GM18499 (cell line): ENCODE measurements around the gene CDC37.

ENCODE experiments used
- ATAC-seq: cut with Tn5 transposase; IDR thresholded peaks from one replicate; pipeline ENCODE4 v1.9.1; 2021; ENCODE audit warnings: moderate number of reproducible peaks; ENCODE audit not compliant: insufficient read depth, unreplicated experiment

CDC37 gene

GRCh38 chr19:10363789-10364281, 39.5 kb downstream of the CDC37 start:
- ATAC-seq = no peak

- ATAC-seq = no peak
These were observed 41.1 kb downstream of the CDC37 start for GRCh38 chr19:10362259-10362658.

GRCh38 chr19:10361569-10362011, 41.8 kb downstream of the CDC37 start:
- ATAC-seq = no peak

- ATAC-seq = no peak
These were observed 46.9 kb downstream of the CDC37 start for GRCh38 chr19:10356431-10356830.

GRCh38 chr19:10353793-10354391, 49.5 kb downstream of the CDC37 start:
- no peak for ATAC-seq

GRCh38 chr19:10352764-10353671, 50.3 kb downstream of the CDC37 start:
- ATAC-seq = no peak

GRCh38 chr19:10346509-10346908, 56.8 kb downstream of the CDC37 start:
- no peak for ATAC-seq

GRCh38 chr19:10344780-10345179, 58.6 kb downstream of the CDC37 start:
- no peak for ATAC-seq

- no peak for ATAC-seq
These were observed 59.8 kb downstream of the CDC37 start for GRCh38 chr19:10343495-10343894.
